MM.1S (cell line): ENCODE results near the gene ENTREP1.

ENCODE experiments used
- EZH2phosphoT487 ChIP-seq: fragments of 300-600 bp; sonication (generic); IDR thresholded peaks from 2 replicates; pipeline ENCODE4 v1.6.1; 2018; ENCODE audit warnings: antibody characterized with exemption, low read length
- TF ChIP-seq, protein P1 (sequence below): fragments of 300-600 bp; sonication (generic); IDR thresholded peaks from 2 replicates; pipeline ENCODE4 v1.5.1; 2016; ENCODE audit warnings: antibody characterized with exemption, low read length, mixed read lengths

GRCh38 chr9:69431777-69432176, 106.8 kb downstream of the ENTREP1 start:
- TF ChIP-seq, protein P1, sequence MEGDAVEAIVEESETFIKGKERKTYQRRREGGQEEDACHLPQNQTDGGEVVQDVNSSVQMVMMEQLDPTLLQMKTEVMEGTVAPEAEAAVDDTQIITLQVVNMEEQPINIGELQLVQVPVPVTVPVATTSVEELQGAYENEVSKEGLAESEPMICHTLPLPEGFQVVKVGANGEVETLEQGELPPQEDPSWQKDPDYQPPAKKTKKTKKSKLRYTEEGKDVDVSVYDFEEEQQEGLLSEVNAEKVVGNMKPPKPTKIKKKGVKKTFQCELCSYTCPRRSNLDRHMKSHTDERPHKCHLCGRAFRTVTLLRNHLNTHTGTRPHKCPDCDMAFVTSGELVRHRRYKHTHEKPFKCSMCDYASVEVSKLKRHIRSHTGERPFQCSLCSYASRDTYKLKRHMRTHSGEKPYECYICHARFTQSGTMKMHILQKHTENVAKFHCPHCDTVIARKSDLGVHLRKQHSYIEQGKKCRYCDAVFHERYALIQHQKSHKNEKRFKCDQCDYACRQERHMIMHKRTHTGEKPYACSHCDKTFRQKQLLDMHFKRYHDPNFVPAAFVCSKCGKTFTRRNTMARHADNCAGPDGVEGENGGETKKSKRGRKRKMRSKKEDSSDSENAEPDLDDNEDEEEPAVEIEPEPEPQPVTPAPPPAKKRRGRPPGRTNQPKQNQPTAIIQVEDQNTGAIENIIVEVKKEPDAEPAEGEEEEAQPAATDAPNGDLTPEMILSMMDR: no peak
- no peak for TF ChIP-seq EZH2phosphoT487
